Rectal smooth muscle tissue (tissue), 1 donor: ENCODE data around the gene SMARCD2.
"Not testable (repeated sequence)": the region's sequence is repeated elsewhere in the genome, so short reads cannot be mapped to it uniquely, and the experiment has no call there.

Experiments
- H3K27ac ChIP-seq: one replicate; pipeline ENCODE4 v1.7.0; 2013; ENCODE audit warnings: low read depth, low read length, inconsistent platforms
- H3K27me3 ChIP-seq: one replicate; pipeline ENCODE4 v1.7.0; 2013; ENCODE audit warnings: low read length; ENCODE audit not compliant: control insufficient read depth, insufficient read depth
- H3K36me3 ChIP-seq: one replicate; pipeline ENCODE4 v1.7.0; 2013; ENCODE audit warnings: low read length; ENCODE audit not compliant: control insufficient read depth, insufficient read depth
- H3K4me1 ChIP-seq: one replicate; pipeline ENCODE4 v1.7.0; 2013; ENCODE audit warnings: low read length; ENCODE audit not compliant: control insufficient read depth, insufficient read depth
- H3K4me3 ChIP-seq: one replicate; pipeline ENCODE4 v1.7.0; 2013; ENCODE audit warnings: low read length
- H3K9ac ChIP-seq: one replicate; pipeline ENCODE4 v1.7.0; 2013; ENCODE audit warnings: low read length

SMARCD2 gene

DNA sequence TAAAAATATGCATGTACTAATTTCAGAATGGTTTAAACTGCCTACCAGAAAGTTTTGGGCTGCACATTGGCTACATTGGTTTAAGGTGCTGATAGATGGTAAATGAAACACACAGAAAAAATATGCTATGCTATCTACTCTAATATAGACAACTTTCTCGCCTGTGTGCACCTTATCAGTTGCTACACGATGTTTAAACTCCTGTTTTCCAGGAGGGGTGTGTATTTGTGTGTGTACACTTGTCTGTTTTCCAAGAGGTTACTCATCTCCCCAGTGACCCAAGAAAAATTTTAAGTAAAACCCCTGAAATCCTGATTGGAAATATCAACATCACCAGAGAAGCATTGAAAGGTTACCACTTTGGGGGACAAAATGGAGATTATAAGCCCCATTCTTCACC lies 36.9 kb downstream of the SMARCD2 start:
- H3K36me3 ChIP-seq = peaks cover 15% of the 10 kb centered on the region
- H3K4me1 ChIP-seq = no peaks in the 10 kb centered on the region
- no peaks in the 10 kb centered on the region for H3K27me3 ChIP-seq

DNA sequence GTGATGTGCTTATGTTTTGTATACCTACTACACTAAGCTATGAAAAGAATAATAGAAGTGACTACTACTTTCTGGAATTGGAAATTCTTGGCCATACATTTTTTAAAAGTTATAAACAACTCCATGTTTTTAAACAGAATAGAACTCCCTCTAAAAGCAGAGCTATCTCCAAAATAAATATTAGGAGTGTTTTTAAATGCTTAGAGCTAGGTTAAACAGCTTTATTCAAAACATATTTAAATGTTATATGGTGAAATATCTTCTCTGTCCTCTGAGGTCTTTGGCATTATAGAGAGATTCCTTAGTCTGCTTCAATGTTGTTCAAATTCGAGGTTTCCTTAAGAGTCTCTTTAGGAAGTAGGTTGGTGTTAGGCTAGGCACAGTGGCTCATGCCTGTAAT lies 38.2 kb downstream of the SMARCD2 start:
- Histone ChIP-seq H3K36me3 (peaks cover 17% of the 10 kb centered on the region), H3K9ac (no peak overlapping the region), H3K4me1 (no peaks in the 10 kb centered on the region), H3K27me3 (no peaks in the 10 kb centered on the region), H3K27ac (no peak overlapping the region), H3K4me3 (no peak overlapping the region)

More for the DNA sequence above, 36.9 kb downstream of the SMARCD2 start:
- H3K9ac ChIP-seq = no peak overlapping the region
- no peak overlapping the region for H3K27ac ChIP-seq
- H3K4me3 ChIP-seq = no peak overlapping the region

DNA sequence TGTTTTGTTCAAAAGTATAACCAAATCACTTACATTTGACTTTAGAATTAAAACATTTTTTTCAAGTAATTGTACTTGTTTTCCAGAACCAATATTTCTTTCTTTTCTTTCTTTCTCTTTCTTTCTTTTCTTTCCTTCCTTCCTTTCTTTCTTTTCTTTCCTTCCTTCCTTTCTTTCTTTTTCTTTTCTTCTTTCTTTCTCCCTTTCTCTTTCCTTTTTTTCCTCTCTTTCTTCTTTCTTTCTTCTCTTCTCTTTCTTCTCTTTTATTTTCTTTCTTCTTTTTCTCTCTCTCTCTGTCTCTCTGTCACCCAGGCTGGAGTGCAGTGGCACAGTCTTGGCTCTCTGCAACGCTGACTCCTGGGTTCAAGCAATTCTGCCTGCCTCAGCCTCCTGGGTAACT lies 41.7 kb downstream of the SMARCD2 start:
- Histone ChIP-seq H3K4me3 (no peak overlapping the region), H3K27ac (no peak overlapping the region), H3K36me3 (peaks cover 22% of the 10 kb centered on the region), H3K27me3 (no peaks in the 10 kb centered on the region), H3K4me1 (no peaks in the 10 kb centered on the region), H3K9ac (no peak overlapping the region)

DNA sequence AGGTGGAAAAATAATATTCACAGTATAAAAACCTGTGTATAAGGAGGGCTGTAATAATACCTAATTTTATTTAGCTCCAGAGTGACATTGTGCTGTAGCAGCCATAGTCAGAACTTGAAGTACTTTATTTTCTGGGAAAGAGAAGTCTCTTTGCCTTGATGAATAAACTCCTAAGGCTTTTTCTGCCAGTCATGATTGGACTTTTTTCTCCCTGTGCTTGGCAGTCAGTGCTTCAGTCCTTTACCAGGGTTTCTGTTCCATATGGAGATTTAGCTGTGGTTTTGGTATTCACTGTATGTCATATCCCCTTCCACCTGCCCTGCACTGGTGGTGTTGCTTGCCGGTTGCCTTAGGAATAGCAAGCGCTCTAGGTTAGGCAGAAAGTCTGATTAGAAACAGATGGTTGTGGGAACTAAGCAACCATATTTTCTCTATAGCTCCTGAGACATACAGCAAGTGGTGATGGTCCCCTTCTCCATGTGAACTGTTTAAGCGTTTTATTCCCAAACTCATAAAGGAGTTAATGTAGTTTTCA lies 43.8 kb downstream of the SMARCD2 start:
- Histone ChIP-seq H3K27ac (no peak overlapping the region), H3K27me3 (no peaks in the 10 kb centered on the region), H3K9ac (no peak overlapping the region), H3K4me1 (no peaks in the 10 kb centered on the region), H3K4me3 (no peak overlapping the region), H3K36me3 (peaks cover 37% of the 10 kb centered on the region)

GRCh38 chr17:63796375-63796774 lies 46.1 kb downstream of the SMARCD2 start:
- not testable (repeated sequence) for H3K4me3 ChIP-seq, H3K9ac ChIP-seq, H3K27ac ChIP-seq, H3K27me3 ChIP-seq, H3K4me1 ChIP-seq
- H3K36me3 ChIP-seq = peaks cover 41% of the 10 kb centered on the region

- Histone ChIP-seq H3K27me3 (no peaks in the 10 kb centered on the region), H3K9ac (no peak overlapping the region), H3K4me1 (no peaks in the 10 kb centered on the region), H3K4me3 (no peak overlapping the region), H3K36me3 (peaks cover 29% of the 10 kb centered on the region), H3K27ac (no peak overlapping the region)
Measured at GRCh38 chr17:63792055-63792729, 50.3 kb downstream of the SMARCD2 start.

DNA sequence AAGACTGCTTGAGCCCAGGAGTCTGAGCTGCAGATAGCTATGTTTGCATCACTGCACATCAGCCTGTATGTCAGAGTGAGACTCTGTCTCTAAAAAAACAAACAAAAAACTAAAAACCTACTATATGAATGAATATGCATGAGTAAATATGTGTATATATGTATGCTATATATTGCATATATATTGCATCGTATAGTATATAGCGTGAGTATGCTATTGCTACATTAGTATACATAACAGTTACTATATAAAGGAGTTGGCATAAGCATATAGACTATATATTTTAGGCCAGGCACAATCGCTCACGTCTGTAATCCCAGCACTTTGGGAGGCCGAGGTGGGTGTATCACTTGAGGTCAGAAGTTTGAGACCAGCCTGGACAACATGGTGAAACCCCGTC lies 52.4 kb downstream of the SMARCD2 start:
- H3K9ac ChIP-seq = no peak overlapping the region
- H3K36me3 ChIP-seq = peaks cover 19% of the 10 kb centered on the region
- no peak overlapping the region for H3K27ac ChIP-seq
- H3K4me3 ChIP-seq = no peak overlapping the region
- H3K4me1 ChIP-seq = no peaks in the 10 kb centered on the region
- H3K27me3 ChIP-seq = no peaks in the 10 kb centered on the region

DNA sequence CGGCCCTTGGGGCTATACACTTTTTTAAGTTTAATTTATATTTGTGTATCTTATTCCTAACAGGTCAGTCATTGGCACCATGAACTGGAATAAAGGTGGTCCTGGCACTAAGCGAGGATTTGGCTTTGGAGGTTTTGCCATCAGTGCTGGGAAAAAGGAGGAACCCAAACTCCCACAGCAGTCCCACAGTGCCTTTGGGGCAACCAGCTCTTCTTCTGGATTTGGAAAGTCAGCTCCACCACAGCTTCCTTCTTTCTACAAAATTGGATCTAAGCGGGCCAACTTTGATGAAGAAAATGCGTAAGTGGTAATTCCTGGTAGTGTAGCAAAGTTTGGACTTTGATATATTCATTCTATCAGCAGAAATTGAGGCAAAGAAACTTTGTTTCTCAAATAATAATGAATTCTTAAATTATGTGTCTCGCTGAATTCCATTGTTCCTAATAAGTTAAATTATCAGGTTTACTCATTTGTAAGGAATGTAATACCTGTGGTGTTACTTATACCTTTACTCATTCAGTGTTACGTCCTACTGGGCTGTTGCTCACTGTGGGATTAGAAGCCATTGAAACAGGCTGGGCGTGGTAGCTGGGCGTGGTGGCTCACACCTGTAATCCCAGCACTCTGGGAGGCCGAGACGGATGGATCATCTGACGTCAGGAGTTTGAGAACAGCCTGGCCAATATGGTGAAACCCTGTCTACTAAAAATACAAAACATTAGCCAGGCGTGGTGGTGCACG lies 55.3 kb downstream of the SMARCD2 start:
- Histone ChIP-seq H3K36me3 (peaks cover 10% of the 10 kb centered on the region), H3K27me3 (no peaks in the 10 kb centered on the region), H3K27ac (no peak overlapping the region), H3K4me3 (no peak overlapping the region), H3K4me1 (no peaks in the 10 kb centered on the region), H3K9ac (no peak overlapping the region)

- H3K4me3 ChIP-seq = no peak overlapping the region
- H3K27ac ChIP-seq = no peak overlapping the region
- H3K9ac ChIP-seq = no peak overlapping the region
- no peaks in the 10 kb centered on the region for H3K27me3 ChIP-seq
- H3K36me3 ChIP-seq = peaks cover 8% of the 10 kb centered on the region
- H3K4me1 ChIP-seq = no peaks in the 10 kb centered on the region
Measured at GRCh38 chr17:63786117-63786516, 56.4 kb downstream of the SMARCD2 start.

DNA sequence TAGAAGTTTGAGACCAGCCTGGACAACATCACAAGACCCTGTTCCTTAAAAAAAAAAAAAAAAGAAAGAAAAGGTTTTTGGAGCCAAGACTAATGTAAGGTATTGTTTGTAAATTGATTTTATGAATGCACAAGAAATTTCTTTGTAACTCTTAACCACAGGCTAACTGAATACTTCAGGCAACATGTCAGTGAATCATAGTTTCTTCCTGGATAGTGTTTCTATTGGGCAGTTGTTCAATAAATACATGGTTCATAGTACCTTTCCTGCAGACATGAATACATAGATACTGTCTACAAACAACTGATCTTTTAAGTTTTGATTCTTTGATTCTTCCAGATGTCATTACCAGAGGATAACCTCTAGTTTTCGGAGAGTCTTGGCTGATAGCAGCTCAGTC lies 56.9 kb downstream of the SMARCD2 start:
- no peak overlapping the region for H3K27ac ChIP-seq
- peaks cover 9% of the 10 kb centered on the region for H3K36me3 ChIP-seq
- H3K4me1 ChIP-seq = no peaks in the 10 kb centered on the region
- H3K9ac ChIP-seq = no peak overlapping the region
- H3K27me3 ChIP-seq = no peaks in the 10 kb centered on the region
- no peak overlapping the region for H3K4me3 ChIP-seq

DNA sequence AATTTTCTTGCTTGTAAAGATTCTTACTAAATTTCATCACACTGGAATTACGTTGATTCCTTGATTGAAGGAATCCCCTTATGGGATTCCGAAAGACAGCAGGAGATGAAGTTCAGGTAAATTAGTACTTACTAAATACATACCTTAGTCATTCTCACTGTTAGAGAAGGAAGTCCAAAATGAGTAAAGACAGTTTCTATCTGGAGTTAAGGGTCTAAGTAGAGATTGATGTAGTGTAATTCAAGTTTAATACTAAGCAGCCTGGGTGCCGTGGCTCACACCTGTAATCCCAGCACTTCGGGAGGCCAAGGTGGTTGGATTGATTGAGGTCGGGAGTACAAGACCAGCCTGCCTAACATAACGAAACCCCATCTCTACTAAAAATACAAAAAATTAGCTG lies 59.0 kb downstream of the SMARCD2 start:
- Histone ChIP-seq H3K4me3 (no peak overlapping the region), H3K36me3 (peaks cover 6% of the 10 kb centered on the region), H3K9ac (no peak overlapping the region), H3K4me1 (no peaks in the 10 kb centered on the region), H3K27ac (no peak overlapping the region), H3K27me3 (no peaks in the 10 kb centered on the region)
